Measurements from ENCODE around the gene PIK3CD. TPM values are rescaled to one million over a fixed set of nuclear protein-coding genes. Genes with fewer than 3 reads are reported as not detected.

PIK3CD gene
- total and polyA plus RNA-seq, 8 donors, result 2.8 to 74.1 (median 5.4) TPM

DNA sequence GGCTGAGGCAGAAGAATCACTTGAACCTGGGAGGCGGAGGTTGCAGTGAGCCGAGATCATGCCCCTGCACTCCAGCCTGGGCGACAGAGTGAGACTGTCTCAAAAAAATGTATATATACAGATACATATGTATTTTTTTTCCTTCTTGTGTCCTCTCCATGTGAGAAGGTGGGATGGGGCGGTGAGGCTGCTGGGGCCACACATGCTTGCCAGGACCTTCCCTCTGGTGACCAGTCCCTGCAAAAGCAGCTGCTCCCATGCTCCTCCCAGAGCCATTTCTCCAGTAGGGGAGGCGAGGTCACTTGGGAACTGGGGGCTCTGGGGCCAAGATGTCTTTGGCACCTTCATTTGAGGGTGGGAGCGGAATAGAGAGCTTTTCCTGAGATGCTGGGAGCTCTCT, 74.9 kb downstream of the PIK3CD start:
- no peak overlapping the region for H3K27ac ChIP-seq
- intact Hi-C loops (cut with DNase I; ENCODE audit: low total_unique reads), result no loop called here
- peaks cover 0 to 10% (median 0%) of the 10 kb centered on the region in 4 donors for H3K4me1 ChIP-seq
- no peak overlapping the region for H3K4me3 ChIP-seq
- no peak for TF ChIP-seq POLR2AphosphoS5 (IDR thresholded peaks at IDR 0.05)
- TF ChIP-seq EP300 (IDR thresholded peaks at IDR 0.05), result no peak
- no peak for TF ChIP-seq CTCF (IDR thresholded peaks at IDR 0.05)
- TF ChIP-seq POLR2A (IDR thresholded peaks at IDR 0.05), result no peak
- 90 to 100% (median 92%) methylated on average over 6 of the region's 6 CpGs for WGBS, 5 donors
- H3K27me3 ChIP-seq, result no peaks in the 10 kb centered on the region
- H3K9me3 ChIP-seq, result peaks cover 0 to 14% (median 7%) of the 10 kb centered on the region in 4 donors
- DNase-seq, result no peak
- H3K36me3 ChIP-seq, result peaks cover 45 to 93% (median 88%) of the 10 kb centered on the region in 4 donors

DNA sequence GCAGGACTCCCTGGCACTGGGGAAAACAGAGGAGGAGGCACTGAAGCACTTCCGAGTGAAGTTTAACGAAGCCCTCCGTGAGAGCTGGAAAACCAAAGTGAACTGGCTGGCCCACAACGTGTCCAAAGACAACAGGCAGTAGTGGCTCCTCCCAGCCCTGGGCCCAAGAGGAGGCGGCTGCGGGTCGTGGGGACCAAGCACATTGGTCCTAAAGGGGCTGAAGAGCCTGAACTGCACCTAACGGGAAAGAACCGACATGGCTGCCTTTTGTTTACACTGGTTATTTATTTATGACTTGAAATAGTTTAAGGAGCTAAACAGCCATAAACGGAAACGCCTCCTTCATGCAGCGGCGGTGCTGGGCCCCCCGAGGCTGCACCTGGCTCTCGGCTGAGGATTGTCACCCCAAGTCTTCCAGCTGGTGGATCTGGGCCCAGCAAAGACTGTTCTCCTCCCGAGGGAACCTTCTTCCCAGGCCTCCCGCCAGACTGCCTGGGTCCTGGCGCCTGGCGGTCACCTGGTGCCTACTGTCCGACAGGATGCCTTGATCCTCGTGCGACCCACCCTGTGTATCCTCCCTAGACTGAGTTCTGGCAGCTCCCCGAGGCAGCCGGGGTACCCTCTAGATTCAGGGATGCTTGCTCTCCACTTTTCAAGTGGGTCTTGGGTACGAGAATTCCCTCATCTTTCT, 75.5 kb downstream of the PIK3CD start:
- Histone ChIP-seq H3K9me3 (peaks cover 0 to 14% (median 7%) of the 10 kb centered on the region in 4 donors), H3K4me3 (no peak overlapping the region), H3K27ac (no peak overlapping the region), H3K4me1 (peaks cover 0 to 6% (median 0%) of the 10 kb centered on the region in 4 donors), H3K27me3 (no peaks in the 10 kb centered on the region), H3K36me3 (peaks cover 47 to 93% (median 88%) of the 10 kb centered on the region in 4 donors)
- intact Hi-C loops (cut with DNase I; ENCODE audit: low total_unique reads), result no loop called here
- TF ChIP-seq EP300 (IDR thresholded peaks at IDR 0.05), result no peak
- no peak for TF ChIP-seq CTCF (IDR thresholded peaks at IDR 0.05)
- TF ChIP-seq POLR2A (IDR thresholded peaks at IDR 0.05), result no peak
- TF ChIP-seq POLR2AphosphoS5 (IDR thresholded peaks at IDR 0.05), result no peak
- WGBS, 5 donors, result 69 to 81% (median 74%) methylated on average over 24 to 25 of the region's 25 CpGs
- DNase-seq, result no peak

GRCh38 chr1:9728451-9729295, 77.1 kb downstream of the PIK3CD start:
- H3K36me3 ChIP-seq, result peaks cover 52 to 93% (median 88%) of the 10 kb centered on the region in 4 donors
- H3K27ac ChIP-seq, result no peak overlapping the region
- H3K4me3 ChIP-seq, result no peak overlapping the region
- intact Hi-C loops (cut with DNase I; ENCODE audit: low total_unique reads), result no loop called here
- 82 to 89% (median 84%) methylated on average over 33 of the region's 33 CpGs for WGBS, 5 donors
- H3K4me1 ChIP-seq, result peaks cover 0 to 6% (median 0%) of the 10 kb centered on the region in 4 donors
- DNase-seq, result no peak
- H3K9me3 ChIP-seq, result peaks cover 0 to 2% (median under 1%) of the 10 kb centered on the region in 4 donors
- no peaks in the 10 kb centered on the region for H3K27me3 ChIP-seq
- TF ChIP-seq CTCF (IDR thresholded peaks at IDR 0.05) (no peak), POLR2A (IDR thresholded peaks at IDR 0.05) (no peak), EP300 (IDR thresholded peaks at IDR 0.05) (no peak), POLR2AphosphoS5 (IDR thresholded peaks at IDR 0.05) (no peak)

- Histone ChIP-seq H3K9me3 (no peaks in the 10 kb centered on the region), H3K36me3 (peaks cover 60 to 93% (median 89%) of the 10 kb centered on the region in 4 donors), H3K4me3 (no peak overlapping the region), H3K27me3 (no peaks in the 10 kb centered on the region), H3K4me1 (peaks cover 0 to 6% (median 0%) of the 10 kb centered on the region in 4 donors), H3K27ac (no peak overlapping the region)
- TF ChIP-seq CTCF (IDR thresholded peaks at IDR 0.05), result no peak
- TF ChIP-seq POLR2AphosphoS5 (IDR thresholded peaks at IDR 0.05), result no peak
- no peak for TF ChIP-seq EP300 (IDR thresholded peaks at IDR 0.05)
- no peak for TF ChIP-seq POLR2A (IDR thresholded peaks at IDR 0.05)
- intact Hi-C loops (cut with DNase I; ENCODE audit: low total_unique reads), result no loop called here
- DNase-seq, result no peak
- WGBS, 5 donors, result 85 to 90% (median 88%) methylated on average over 10 to 12 of the region's 12 CpGs
Observed at GRCh38 chr1:9729523-9729922, 78.0 kb downstream of the PIK3CD start.
